Right lobe of liver (tissue), 4 donors: ENCODE measurements around the gene FHIT.

Experiments
- POLR2A ChIP-seq: fragments of 450-650 bp; IDR thresholded peaks from one replicate; pipeline ENCODE4 v1.6.1; 2017; ENCODE audit warnings: antibody characterized with exemption, mild to moderate bottlenecking
- TF ChIP-seq, protein P1 (sequence below), 4 donors: fragments of 200-600 bp in 3 of 4; fragments of 450-650 bp in 1 of 4; IDR thresholded peaks; one replicate each; pipeline versions ENCODE4 v1.5.1 to v1.8.0; 2016 to 2022; ENCODE audit warnings: antibody characterized with exemption in 4 of 4, mild to moderate bottlenecking in 2 of 4
- donor health status: DM: no; HTN: no; CAD: no.
- donor health status: DM: no; HTN: no; CAD: no.
- donor health status: DM: no; HTN: yes; CAD: no.

GRCh38 chr3:60355825-60356224 lies 895.4 kb downstream of the FHIT start:
- TF ChIP-seq, protein P1, sequence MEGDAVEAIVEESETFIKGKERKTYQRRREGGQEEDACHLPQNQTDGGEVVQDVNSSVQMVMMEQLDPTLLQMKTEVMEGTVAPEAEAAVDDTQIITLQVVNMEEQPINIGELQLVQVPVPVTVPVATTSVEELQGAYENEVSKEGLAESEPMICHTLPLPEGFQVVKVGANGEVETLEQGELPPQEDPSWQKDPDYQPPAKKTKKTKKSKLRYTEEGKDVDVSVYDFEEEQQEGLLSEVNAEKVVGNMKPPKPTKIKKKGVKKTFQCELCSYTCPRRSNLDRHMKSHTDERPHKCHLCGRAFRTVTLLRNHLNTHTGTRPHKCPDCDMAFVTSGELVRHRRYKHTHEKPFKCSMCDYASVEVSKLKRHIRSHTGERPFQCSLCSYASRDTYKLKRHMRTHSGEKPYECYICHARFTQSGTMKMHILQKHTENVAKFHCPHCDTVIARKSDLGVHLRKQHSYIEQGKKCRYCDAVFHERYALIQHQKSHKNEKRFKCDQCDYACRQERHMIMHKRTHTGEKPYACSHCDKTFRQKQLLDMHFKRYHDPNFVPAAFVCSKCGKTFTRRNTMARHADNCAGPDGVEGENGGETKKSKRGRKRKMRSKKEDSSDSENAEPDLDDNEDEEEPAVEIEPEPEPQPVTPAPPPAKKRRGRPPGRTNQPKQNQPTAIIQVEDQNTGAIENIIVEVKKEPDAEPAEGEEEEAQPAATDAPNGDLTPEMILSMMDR (IDR thresholded peaks at IDR 0.05): no peak
- TF ChIP-seq POLR2A: no peak
